Esophagus muscularis mucosa (tissue), 4 donors: Measurements from ENCODE around the gene SAE1.

Experiments
- CTCF ChIP-seq, 3 experiments: fragments of 200-600 bp in 2 of 3; fragments of 450-650 bp in 1 of 3; sonication (generic) in 2 of 3; IDR thresholded peaks; one replicate each; pipeline ENCODE4 v1.5.1; 2017 to 2019; ENCODE audit warnings: antibody characterized with exemption in 3 of 3, mild to moderate bottlenecking in 2 of 3, moderate library complexity in 1 of 3
- EP300 ChIP-seq: sonication (generic); formaldehyde crosslinking; IDR thresholded peaks from one replicate; pipeline ENCODE4 v1.6.1; 2017; ENCODE audit warnings: antibody characterized with exemption
- POLR2A ChIP-seq: fragments of 450-650 bp; IDR thresholded peaks from one replicate; pipeline ENCODE4 v1.6.1; 2017; ENCODE audit warnings: antibody characterized with exemption, moderate library complexity, mild to moderate bottlenecking, low read depth
- POLR2AphosphoS5 ChIP-seq, 2 donors: sonication (generic); formaldehyde crosslinking; IDR thresholded peaks; one replicate each; pipeline ENCODE4 v1.6.1; 2017; ENCODE audit warnings: antibody characterized with exemption in 2 of 2

GRCh38 chr19:47145639-47146486, 15.2 kb downstream of the SAE1 start:
- TF ChIP-seq POLR2A, result no peak
- TF ChIP-seq CTCF (IDR thresholded peaks at IDR 0.05), result no peak
- TF ChIP-seq EP300, result no peak
- no peak for TF ChIP-seq POLR2AphosphoS5 (IDR thresholded peaks at IDR 0.05)
